Suprapubic skin (tissue), 4 donors: ENCODE results near the gene NDUFS7. TPM values are rescaled to one million over a fixed set of nuclear protein-coding genes. Genes with fewer than 3 reads are reported as not detected.

ENCODE experiments used
- DNase-seq, 2 donors: peaks; one replicate each; pipeline ENCODE4 v3.0.0-alpha.2; 2019; ENCODE audit warnings: low spot score in 2 of 2
- H3K27ac ChIP-seq: fragments of 200-600 bp; sonication (generic); one replicate; pipeline ENCODE4 v1.5.1; 2019
- H3K27me3 ChIP-seq: fragments of 200-600 bp; sonication (generic); one replicate; pipeline ENCODE4 v1.5.1; 2019
- H3K36me3 ChIP-seq: fragments of 200-600 bp; sonication (generic); one replicate; pipeline ENCODE4 v1.5.1; 2019
- H3K4me1 ChIP-seq: fragments of 200-600 bp; sonication (generic); one replicate; pipeline ENCODE4 v1.5.1; 2019
- H3K4me3 ChIP-seq: fragments of 200-600 bp; sonication (generic); one replicate; pipeline ENCODE4 v1.5.1; 2019; ENCODE audit warnings: mild to moderate bottlenecking
- H3K9me3 ChIP-seq: fragments of 200-600 bp; sonication (generic); one replicate; pipeline ENCODE4 v1.5.1; 2019
- CTCF ChIP-seq, 2 donors: fragments of 200-600 bp in 1 of 2; fragments of 450-650 bp in 1 of 2; sonication (generic) in 1 of 2; IDR thresholded peaks; one replicate each; pipeline ENCODE4 v1.5.1; 2016 to 2019; ENCODE audit warnings: antibody characterized with exemption in 2 of 2, mild to moderate bottlenecking in 1 of 2, moderate library complexity in 1 of 2
- EP300 ChIP-seq: sonication (generic); formaldehyde crosslinking; IDR thresholded peaks from one replicate; pipeline ENCODE4 v1.6.1; 2017; ENCODE audit warnings: antibody characterized with exemption
- POLR2A ChIP-seq, 2 donors: fragments of 450-650 bp; IDR thresholded peaks; one replicate each; pipeline ENCODE4 v1.6.1; 2017; ENCODE audit warnings: antibody characterized with exemption in 2 of 2, mild to moderate bottlenecking in 2 of 2, moderate library complexity in 2 of 2
- POLR2AphosphoS5 ChIP-seq, 3 donors: sonication (generic); formaldehyde crosslinking; IDR thresholded peaks; one replicate each; pipeline ENCODE4 v1.6.1; 2017; ENCODE audit warnings: antibody characterized with exemption in 3 of 3
- WGBS: methylation state at CpG from one replicate; pipeline ENCODE4 v1.1.5; 2018; 5-methylcytosine and 5-hydroxymethylcytosine counted together
- total RNA-seq, 4 donors: library from RNA; depleted of rRNA; stranded (reverse); fragments of >200 nt; gene quantifications; one replicate each; pipeline ENCODE4 v1.1.0, GENCODE V29; 2016

Gene NDUFS7
- total RNA-seq, 4 donors from 2014 or later: 66.8 to 154 (median 97.5) TPM

DNA sequence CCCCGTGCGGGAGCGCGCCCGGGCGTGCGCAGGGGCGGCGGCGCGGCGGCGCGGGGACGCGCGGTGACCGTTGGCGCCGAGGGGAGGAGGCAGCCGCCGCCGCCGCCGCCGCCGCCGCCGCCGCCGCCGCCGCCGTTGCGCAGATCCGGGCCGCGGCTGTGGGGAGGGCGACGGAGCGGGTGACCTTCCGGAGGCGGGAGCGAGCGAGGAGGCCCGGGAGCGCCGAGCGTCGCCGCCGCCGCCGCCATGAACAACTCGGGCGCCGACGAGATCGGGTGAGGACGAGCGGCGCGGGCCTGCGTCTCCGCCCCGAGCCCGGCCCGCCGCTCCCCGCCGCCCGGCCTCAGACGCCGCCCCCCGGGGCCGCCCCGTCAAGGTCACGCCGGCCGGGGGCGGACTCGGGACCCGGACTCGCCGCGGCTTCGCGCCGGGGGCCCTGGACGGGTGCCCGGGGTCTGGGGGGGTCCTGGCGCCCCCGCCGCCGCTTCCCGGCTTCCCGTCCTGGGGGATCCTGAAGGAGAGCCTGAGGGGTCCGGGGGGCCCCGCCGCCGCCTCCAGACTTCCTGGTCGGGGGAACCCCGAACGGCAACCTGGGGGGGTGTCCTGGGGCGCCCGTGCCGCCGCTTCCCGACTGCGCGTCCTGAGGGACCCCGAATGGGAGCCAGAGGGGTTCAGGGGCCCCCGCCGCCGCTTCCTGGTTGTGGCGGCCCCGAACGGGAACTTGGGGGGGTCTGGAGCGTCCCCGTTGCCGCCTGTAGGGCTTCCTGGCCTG is 24.0 kb downstream of the NDUFS7 start, which contains the start of gene DAZAP1:
Gene DAZAP1 (plus strand): TSS at position 59 of the 772 bp plus-strand sequence. CDS start 188 bp downstream, at position 247.
- no peak for DNase-seq
- 0% methylated on average over 11 of the region's 121 CpGs for WGBS
- peaks cover 5% of the 10 kb centered on the region for H3K36me3 ChIP-seq

GRCh38 chr19:1408300-1409203 is 24.8 kb downstream of the NDUFS7 start:
- WGBS: 1% methylated on average over 19 of the region's 69 CpGs
- Histone ChIP-seq H3K27ac (peak overlapping the region; percentile 95), H3K36me3 (peaks cover 11% of the 10 kb centered on the region), H3K4me1 (peaks cover 63% of the 10 kb centered on the region), H3K27me3 (no peaks in the 10 kb centered on the region), H3K9me3 (no peaks in the 10 kb centered on the region), H3K4me3 (peak overlapping the region; percentile 100)
- no peak for TF ChIP-seq POLR2AphosphoS5 (IDR thresholded peaks at IDR 0.05)
- no peak for TF ChIP-seq EP300
- no peak for TF ChIP-seq CTCF (IDR thresholded peaks at IDR 0.05)
- TF ChIP-seq POLR2A (IDR thresholded peaks at IDR 0.05): no peak
- DNase-seq: no peak

More for the DNA sequence above, 24.0 kb downstream of the NDUFS7 start, which contains the start of gene DAZAP1:
- Histone ChIP-seq H3K9me3 (no peaks in the 10 kb centered on the region), H3K4me3 (peak within 1 kb of the TSS; percentile 100), H3K27ac (peak within 1 kb of the TSS; percentile 95), H3K4me1 (peaks cover 61% of the 10 kb centered on the region), H3K27me3 (no peaks in the 10 kb centered on the region)
- TF ChIP-seq POLR2A (IDR thresholded peaks at IDR 0.05): peak in 1 of 2 donors; percentile 66
- no peak for TF ChIP-seq EP300

DNA sequence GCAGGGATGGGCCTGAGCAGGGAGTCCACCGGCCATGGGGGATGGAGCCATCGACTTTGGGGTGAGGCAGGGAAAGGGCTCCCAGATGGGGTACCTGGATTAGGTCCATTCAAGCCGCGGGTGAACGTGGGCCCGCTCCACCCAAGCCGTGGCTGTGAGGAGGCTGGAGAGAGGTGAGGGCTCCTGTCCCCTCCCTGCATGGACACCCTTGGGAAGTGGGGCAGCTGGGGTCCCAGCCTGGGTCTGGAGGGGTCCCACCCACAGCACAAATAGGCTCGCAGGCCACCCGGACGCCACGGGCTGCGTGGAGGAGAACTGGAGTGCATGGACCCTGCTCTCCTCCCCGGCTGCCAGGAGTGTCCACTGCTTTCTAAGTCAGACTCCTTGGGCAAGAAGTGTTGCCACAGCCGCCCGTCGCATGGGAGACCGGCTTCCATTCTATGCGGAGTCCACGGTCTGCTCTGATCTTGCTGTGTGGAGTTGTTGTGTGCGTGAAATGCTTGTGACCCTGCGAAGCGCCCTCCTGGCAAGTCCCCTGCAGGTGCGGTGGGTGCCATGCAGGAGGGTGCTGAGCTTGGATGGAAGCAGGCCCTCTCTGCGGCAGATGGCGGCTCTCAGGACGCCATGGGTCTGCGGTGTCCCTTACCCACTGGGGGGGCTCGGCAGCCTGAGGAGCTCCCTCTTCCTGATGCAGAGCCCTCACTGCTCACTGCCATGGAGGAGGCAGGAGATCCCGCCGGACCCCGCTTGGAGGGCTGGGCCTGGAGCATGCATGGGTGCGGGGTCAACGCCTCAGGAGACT is 25.7 kb downstream of the NDUFS7 start:
- Histone ChIP-seq H3K4me3 (peak overlapping the region; percentile 100), H3K9me3 (no peaks in the 10 kb centered on the region), H3K36me3 (peaks cover 11% of the 10 kb centered on the region), H3K27me3 (no peaks in the 10 kb centered on the region), H3K27ac (peak overlapping the region; percentile 95), H3K4me1 (peaks cover 72% of the 10 kb centered on the region)
- DNase-seq: no peak
- 40% methylated on average over 24 of the region's 33 CpGs for WGBS
- no peak for TF ChIP-seq CTCF (IDR thresholded peaks at IDR 0.05)

- Histone ChIP-seq H3K4me3 (peak overlapping the region; percentile 100), H3K27ac (peak overlapping the region; percentile 30), H3K4me1 (peaks cover 80% of the 10 kb centered on the region), H3K9me3 (no peaks in the 10 kb centered on the region), H3K27me3 (no peaks in the 10 kb centered on the region), H3K36me3 (peaks cover 11% of the 10 kb centered on the region)
- TF ChIP-seq POLR2AphosphoS5 (IDR thresholded peaks at IDR 0.05): no peak
- no peak for TF ChIP-seq POLR2A (IDR thresholded peaks at IDR 0.05)
- WGBS: 73% methylated on average over 8 of the region's 23 CpGs
- DNase-seq: no peak
These were observed 26.6 kb downstream of the NDUFS7 start for GRCh38 chr19:1410136-1410786.

DNA sequence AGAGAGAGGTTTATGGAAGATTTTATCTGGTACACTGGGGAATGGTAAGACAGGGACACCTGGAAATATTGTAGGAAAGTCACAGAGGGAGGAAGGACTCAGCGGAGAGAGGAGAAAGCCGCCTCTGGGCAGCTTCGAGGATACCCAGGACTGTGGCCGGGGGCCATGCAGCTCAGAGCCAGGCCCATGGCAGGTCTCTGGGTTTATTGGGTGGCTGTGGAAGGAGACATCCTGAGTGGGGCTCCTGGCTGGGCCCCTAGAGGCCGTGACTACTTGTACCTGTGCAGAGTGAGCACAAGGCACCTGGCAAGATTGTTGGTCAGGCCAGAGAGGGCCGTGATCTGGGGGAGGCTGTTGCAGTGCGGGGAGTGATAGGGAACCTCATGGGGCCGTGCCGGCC is 27.1 kb downstream of the NDUFS7 start:
- 79% methylated on average over 9 of the region's 9 CpGs for WGBS
- Histone ChIP-seq H3K4me1 (peaks cover 85% of the 10 kb centered on the region), H3K9me3 (no peaks in the 10 kb centered on the region), H3K4me3 (peak overlapping the region; percentile 100), H3K27ac (peak overlapping the region; percentile 30), H3K36me3 (peaks cover 11% of the 10 kb centered on the region), H3K27me3 (no peaks in the 10 kb centered on the region)
- DNase-seq: no peak
- no peak for TF ChIP-seq CTCF (IDR thresholded peaks at IDR 0.05)
- TF ChIP-seq POLR2AphosphoS5 (IDR thresholded peaks at IDR 0.05): no peak
- TF ChIP-seq POLR2A (IDR thresholded peaks at IDR 0.05): no peak
- TF ChIP-seq EP300: no peak
